Measurements from ENCODE around the gene HLA-DRA.

The HLA-DRA gene

DNA sequence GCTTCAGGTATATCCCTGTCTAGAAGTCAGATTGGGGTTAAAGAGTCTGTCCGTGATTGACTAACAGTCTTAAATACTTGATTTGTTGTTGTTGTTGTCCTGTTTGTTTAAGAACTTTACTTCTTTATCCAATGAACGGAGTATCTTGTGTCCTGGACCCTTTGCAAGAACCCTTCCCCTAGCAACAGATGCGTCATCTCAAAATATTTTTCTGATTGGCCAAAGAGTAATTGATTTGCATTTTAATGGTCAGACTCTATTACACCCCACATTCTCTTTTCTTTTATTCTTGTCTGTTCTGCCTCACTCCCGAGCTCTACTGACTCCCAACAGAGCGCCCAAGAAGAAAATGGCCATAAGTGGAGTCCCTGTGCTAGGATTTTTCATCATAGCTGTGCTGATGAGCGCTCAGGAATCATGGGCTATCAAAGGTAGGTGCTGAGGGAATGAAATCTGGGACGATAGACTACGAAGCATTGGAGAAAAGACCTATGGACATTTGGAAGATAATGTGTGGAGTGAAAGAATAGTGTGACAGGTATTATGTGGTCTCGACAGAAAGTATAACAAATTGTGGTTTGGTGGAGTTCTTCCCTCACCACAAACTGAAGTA, at the start of gene HLA-DRA:
HLA-DRA (plus strand) TSS at position 286 of the 613 bp plus-strand sequence; CDS start at position 350, 64 bp downstream.
- peak; percentile 73 for FAIRE-seq

DNA sequence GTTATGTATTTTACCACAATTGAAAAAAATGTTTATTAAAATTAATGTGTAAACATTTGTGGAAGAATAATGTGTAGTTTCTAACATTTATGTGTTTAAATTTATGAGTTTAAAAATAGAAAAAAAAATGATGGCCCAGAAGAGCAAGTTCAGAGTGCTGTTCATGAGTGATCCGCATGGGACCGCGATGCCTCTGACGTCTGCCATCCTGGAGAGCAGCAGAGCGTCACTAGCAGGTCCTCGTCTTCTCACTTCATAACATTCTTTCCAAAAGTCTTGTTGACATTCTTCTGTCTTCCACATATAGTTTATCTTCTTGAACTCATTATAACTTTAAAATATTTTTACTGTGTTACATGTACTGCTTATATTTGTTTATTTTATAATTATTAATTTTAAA, 48.2 kb upstream of the HLA-DRA start:
- peak; percentile 18 for FAIRE-seq

DNA sequence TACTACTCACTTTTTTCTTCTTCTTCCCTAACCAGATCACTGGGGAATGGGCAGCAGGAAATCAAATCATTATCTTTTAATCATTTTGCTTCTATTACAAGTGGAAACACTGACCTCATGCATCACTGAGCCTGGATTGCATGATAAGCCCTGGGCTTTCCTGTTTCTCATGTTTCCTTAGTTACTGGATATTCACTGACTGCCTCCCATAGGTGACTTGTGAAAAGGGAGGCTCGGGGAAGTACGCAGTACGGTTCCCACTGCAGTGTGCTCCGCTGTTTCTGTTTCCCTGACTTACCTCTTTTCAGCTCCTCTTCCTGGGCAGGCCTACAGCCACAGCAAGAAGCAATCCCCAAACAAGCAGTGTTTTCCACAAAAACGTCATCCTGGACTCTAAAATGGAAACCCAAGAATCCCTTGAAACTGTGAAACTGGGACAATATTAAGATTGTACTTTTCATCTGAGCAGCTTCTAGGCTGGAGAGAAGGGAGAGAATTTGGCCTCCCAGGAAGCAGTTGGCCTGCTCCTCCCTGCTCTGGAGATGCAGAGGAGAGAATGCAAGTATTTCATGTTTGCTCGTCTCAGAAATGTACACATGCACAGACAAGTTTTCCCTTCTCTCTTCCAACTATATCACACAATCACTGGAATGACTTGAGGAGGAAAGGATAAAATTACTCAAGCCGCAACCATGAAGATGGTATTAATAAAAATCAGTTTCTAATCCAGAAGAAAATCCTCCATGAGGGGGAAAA, 45.8 kb upstream of the HLA-DRA start:
- no peak for FAIRE-seq

DNA sequence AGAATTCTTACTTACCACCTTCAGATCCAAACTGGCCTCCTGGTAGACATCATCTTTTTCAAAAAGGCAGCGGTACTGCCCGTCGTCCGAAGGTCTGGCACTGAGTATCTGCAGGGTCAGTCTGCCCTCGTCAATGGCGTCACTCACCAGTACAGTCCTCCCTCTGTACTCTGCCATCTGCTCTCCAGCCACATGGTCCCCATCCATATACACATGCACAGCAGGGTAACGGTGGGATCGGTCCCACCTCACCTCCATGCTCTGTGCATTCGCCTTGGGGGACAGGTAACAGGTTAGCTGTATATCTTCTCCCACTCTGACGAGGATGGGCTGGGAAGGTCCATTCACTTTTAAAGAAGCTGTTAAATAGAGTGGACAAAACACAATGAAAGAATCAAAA, 43.7 kb upstream of the HLA-DRA start:
- no peak for FAIRE-seq

DNA sequence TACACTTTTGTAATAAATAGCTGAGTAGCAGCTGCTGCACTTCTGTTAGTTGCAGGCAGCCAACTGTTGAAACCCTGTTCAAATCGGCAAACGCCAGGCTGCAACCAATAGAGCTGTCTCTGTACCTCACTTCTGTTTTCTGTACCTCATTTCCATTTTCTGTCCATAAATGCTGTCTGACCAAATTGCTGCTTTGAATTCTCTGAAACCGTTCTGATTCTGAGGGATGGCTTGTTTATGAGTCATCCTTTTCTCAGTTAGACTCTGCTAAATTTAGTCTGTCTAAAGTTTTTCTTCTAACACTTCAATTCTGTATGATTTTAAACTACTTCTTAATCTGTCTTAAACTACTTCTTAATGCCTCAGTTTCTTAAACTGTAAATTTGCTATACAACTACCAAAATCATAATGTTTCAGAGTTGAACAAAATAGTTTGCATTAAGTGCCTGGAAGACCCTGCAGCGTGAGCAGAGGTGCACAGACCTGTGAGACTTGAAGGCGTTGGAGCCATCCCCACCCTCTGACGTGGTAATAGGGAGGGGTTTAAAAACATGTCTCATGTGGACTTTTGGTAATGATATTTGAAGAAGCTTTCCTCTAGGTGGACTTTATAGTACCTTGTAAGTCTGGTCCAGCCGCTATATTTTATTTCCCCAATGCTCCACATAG, 42.3 kb upstream of the HLA-DRA start:
- no peak for FAIRE-seq

DNA sequence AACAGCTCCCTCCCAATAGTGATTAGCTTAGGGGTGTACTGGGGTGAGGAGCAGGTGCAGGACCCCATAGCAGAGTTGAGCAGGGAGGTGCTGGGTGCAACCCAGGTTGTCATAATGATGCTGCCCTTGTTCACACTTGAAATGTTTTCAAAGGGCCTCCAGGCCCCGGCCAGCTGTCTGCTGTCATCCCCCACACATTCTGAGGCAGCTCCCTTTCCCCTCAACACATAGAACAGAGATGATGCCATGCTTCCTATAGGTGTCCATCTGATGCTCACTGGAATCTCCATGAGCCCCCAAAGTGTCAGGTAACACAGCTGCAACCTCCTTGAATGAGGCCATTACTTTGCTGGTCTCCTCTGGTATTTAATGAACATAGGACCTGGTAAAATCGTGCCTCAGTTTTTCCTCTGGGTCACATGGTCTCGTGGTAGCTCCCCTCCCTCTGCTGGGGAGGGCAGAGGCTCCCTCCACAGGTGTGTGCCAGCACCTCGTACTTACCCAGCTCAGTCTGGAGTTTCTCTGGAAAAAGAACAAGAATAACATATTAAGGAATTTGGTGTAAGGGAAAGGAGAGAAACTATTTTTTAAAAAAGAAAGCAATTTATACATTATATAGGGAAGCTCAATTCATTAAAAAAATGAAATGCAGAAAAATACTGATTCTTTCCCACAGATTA, 38.3 kb upstream of the HLA-DRA start:
- FAIRE-seq = no peak

DNA sequence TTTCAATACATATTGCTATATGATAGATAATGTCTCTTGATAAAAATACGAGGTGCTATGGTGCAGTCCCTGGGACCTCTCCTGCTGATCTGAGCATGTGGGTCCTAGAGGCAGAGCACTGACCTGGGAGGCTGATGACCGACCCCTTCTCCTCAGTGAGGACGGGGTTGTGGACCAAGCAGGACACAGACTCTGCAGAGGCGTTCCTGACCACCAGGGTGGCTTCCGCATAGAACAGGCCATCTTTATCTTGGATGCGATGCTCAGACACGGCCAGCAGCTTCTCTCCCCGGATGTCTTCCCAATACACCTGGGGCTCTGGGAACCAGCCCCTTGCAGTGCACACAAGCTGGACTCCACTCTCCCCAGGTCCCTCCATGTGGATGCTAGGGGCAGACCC, 36.9 kb upstream of the HLA-DRA start:
- no peak for FAIRE-seq

DNA sequence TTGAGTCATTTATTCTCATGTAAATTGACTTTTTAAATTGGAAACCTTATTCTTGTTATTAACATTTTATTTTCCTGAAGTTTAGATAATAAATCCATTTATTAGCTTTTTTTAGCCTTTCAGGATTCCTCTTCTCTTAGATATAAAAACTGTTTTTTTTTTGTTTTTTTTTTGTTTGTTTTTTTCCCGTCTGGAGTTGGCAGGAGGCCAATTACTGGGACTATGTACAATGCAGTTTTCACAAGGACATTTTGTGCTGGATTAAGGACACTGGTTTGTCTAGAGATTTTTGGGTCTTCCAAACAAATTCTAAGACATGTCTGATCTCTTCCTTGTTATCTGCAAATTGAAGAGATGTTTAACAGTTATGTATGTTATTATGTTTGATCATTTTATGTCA, 34.0 kb upstream of the HLA-DRA start:
- FAIRE-seq = peak; percentile 65

DNA sequence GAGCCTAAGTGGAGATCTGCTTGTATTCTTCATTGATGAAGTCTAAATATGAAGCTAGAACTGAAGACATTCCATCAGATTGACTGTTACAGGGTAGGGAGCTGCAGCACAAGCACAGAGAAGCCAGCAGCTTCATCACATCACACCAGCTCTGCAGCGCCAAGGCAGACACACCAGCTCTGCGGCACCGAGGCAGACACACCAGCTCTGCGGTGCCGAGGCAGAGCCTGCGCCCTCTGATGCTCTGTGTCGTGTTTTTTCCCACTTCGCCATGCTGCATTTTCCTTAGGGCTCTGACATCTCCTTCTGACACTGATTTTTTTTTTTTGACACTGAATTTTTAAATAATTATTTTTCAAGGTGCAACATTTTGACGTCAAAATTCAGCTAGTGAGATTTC, 33.5 kb upstream of the HLA-DRA start:
- no peak for FAIRE-seq

DNA sequence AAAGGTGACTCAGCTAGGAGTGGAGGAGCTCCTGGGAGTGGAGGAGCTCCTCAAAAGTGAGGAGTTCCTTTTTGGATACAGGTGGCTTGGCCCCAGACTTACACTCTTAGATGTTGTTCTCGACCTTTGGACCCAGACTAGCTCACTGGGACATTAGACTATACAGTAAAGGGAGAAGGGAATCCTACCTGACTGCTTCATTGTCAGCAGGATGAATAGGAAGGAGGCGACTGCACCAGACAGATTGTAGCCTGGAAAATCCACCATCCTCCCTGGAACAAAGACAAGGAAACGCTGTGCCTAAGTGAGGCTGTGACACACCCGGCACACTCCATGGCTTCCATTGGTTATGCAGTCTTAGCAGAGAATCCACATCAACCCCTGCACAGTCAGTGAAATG, 32.8 kb upstream of the HLA-DRA start, which contains the start of gene BTNL2:
BTNL2 (minus strand) TSS at position 325 of the 400 bp plus-strand sequence; CDS start at position 267, 58 bp downstream.
- no peak for FAIRE-seq

DNA sequence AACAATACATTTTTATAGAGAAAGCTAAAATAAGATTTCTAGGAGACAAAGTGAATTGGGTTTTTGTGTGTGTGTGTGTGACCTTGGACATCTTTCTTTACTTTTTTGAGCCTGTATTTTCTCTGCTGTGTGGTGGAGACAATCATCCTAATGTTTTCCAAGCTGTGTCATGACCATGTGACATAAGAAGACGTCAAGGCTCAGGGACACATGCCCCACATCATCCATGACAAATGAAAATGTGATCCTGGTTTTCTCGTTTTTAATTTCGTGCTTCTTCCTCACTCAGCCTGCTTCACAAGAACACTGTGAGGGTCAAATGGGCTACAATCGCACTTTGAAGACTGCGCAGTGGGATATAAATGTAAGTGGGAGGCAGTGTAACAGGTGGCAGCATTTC, 28.8 kb upstream of the HLA-DRA start:
- FAIRE-seq = no peak

DNA sequence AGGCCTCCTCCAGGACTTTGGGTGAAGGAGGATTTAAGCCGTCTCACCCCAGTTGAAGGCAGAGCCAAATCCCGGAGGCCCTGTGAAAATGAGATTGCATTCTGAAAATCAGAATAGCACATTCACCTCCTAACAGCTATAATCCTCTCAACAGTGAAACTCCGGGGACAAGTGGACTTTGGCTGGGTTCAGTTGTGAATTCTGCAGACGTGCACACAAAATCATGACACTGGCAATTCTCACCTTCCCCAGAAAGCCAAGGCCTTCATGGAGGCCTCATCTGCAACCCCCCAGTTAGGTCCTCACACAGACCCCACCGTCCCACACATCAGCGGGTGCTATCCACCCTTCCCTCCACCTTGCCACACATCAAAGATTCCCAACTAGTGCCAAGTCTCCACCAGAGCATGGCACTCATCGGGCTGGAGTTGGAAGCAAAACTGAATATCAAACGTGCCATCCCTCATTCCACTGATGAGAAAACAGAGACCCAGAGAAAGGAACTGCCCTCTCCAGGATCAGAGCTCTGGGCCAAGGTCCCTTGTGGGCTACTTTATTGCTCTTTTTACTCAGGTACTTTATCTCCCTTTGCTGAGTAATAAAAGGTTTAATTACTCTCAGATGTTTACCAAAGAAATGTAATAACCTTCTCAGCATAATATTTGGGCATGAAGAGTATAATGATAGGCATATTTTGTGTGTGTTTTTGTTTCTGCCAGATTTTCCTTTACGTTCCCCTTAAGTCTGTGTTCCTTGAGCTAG, 27.9 kb upstream of the HLA-DRA start:
- no peak for FAIRE-seq

DNA sequence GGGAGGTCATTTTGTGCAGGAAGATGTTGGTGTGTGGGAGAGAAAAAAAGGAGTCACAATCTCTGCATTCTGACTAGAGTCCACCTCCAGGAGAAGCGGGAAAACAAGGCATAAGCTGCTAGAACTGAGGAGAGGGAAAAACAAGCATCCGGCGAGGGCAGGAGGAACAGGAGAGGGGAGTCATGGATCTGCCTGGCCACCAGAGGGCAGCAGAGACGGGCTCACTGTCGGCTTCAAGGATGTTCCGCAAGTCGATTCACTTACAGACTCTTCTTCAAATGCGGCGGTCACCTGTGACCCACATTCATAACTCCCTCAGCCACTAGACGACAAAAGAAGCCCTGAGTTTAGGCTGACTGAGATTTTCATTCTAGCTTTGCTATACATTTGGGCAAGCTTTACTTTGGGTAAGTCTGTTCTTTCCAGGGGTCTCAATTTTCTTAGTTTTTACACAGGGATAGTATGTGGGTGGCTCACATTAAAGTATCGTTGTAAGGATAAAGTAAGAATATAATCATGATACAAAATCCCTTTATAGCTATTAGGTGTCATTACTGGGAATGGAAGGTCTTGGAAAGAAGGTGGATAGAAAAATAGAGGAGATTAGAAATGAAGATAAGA, 26.1 kb upstream of the HLA-DRA start:
- no peak for FAIRE-seq

DNA sequence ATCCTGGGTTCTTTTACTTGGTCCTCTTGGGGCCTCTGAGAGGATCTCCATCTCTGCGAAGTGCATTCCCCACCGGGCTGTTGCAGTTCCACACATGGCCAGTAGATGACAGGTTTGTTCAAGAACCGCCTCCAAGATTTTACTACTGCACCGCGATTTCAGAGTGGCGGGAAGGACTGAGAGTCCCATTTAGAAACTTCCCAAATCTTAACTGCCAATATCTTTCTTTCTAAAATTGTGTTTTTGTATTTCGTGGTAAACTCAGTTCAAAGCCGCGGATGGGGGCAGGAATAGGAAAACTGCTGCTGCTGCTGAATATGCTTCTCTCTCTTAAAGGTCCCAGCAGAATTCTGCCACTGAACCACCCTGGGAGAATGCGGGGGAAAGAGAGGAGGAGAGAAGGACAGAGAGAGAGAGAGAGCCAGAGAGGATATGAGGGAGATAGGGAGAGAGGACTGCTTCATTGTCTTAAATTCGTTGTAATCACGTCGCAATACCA, 24.1 kb upstream of the HLA-DRA start:
- peak; percentile 55 for FAIRE-seq

DNA sequence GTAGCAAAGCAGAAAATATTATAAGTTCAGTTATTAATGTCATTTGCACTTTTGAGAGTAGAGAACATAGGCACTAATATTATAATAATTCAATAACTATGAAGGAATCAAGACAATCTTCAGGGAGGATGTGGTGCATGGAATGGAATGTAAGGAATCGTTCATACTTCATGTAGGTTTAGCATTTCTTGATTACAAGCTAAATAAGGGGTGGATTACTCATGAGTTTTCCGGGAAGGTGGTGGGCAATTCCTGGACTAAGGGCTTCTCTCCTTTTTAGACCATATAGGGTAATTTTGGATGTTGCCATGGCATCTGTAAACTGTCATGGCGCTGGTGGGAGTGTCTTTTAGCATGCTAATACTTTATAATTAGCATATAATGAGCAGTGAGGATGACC, 23.7 kb upstream of the HLA-DRA start:
- no peak for FAIRE-seq

DNA sequence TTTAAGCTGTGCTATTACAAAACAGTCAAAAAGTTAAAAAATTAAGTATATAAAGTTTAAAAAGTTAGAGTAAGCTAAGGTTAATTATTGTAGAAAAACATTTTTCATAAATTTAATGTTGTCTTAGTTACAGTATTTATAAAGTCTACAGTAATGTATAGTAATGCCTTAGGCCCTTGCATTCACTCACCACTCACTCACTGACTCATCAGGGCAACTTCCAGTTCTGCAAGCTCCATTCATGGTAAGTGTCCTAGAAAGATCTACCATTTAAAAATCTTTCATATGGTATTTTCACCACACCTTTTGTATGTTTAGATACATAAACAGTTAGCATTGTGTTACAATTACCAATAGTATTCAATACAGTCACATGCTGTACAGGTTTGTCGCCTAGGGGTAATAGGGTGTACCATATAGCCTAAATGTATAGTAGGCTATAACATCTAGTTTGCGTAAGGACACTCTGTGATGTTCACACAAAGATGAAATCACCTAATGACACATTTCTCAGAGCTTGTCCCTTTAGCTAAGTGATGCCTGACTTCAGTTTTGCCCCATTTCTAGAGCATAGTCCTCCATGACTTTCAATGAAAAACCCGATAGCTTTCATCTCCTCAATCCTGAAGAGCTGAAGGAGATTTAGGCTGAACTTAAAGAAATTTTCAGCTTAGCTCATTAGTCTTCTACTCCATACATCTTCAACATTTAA, 14.9 kb upstream of the HLA-DRA start:
- FAIRE-seq = no peak

DNA sequence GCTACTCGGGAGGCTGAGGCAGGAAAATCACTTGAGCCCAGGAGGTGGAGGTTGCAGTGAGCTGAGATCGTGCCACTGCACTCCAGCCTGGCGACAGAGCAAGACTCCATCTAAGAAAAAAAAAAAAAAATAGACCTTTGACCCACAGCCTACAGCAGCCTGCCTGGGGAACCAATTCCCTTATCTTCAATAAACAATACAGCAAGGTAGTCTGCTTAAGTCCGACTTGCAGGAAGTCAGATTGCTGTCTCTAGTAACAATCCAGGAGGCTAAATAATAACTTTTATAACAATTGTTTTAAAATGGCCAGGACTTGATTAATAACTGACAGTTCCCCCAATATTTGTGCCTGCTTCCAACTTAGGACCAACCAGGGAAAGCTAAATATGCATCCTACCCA, 13.3 kb upstream of the HLA-DRA start:
- no peak for FAIRE-seq

DNA sequence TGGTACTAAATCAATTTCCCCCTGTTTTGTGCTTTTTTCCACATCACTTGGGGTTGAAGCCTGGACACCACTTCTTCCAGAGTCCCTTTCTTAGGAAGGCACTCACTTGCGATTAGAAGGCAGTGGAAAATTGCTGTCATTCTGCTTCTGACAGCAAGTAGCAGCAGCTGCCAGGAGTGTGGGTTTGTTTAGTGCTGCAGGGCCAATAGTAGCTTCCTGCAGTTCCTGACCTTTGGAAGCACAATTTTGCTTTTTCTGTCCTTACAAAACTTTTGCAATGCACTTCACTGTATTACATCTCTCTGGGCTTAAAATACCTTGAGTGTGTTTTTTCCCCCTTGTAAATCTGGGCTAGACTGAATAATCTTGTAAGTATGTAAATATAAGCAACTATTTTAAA, 12.5 kb upstream of the HLA-DRA start:
- FAIRE-seq = no peak

DNA sequence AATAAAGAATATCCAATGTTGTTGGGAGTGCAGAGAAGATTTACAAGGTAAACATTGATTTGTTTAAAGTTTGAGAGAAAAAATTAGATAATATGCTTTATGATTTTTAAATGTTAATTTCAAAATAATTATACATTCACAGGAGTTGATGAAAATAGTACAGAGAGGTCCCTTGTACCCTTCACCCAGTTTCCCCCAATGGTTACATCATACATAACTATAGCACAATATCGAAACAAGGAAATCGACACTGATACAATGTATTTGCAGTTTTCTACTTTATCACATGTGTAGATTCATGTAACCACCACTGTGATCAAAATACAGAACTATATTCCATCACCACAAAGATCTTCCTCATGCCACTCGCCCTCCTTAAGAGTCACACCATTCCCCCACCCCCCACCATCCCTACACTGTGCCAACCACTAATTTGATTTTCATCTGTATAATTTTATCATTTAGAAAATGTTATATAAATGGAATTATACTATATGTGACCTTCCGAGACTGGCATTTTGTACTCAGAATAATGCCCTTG, 11.7 kb upstream of the HLA-DRA start:
- no peak for FAIRE-seq

DNA sequence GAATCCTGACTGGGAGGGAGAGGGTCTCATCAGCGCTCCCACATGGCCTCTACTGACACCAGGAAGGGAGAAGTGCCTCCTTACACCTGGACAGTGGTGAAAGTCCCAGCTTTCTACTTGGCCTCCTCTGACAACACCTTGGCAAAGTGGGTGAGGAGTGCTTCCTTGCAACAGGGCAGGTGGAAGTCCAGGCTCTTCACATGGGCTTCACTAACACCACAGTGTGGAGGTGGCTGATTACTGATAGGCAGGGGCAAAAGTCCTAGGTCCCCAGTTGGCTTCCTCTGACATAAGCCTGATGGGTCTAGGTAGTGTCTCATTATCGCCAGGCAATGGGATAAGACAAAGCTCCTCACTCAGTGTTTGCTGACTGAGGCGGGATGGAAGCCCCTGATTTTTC, 9.5 kb upstream of the HLA-DRA start:
- no peak for FAIRE-seq

DNA sequence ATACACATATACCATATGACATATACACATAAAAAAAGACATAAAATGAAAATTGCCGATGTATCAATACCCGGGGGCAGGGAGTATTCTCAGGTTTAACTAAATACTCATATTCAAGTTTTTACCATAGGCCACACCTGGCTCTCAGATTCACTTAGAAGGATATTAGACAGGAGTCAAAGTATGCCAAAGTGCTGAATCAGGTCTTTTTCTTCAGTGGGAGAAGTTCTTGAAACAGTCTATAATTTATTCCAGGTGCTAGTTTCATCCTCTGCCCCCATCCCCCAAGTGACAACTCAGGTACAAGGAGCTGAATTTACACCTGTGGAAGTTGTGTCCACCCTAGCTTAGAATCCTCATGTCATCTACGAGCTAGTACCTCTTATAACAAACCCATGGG, 8.5 kb upstream of the HLA-DRA start:
- FAIRE-seq = no peak
